Upper lobe of right lung (tissue), 1 donor: Measurements from ENCODE around the gene SLC22A5. TPM values are rescaled to one million over a fixed set of nuclear protein-coding genes. Genes with fewer than 3 reads are reported as not detected.

Source experiments
- ATAC-seq: fragments of 200-7000 bp; cut with Tn5 transposase; one replicate; pipeline ENCODE4 v1.9.1; 2020; ENCODE audit warnings: mild to moderate bottlenecking, moderate library complexity
- DNase-seq: peaks from one replicate; pipeline ENCODE4 v3.0.0-alpha.2; 2020
- H3K27ac ChIP-seq: fragments of 200-600 bp; one replicate; pipeline ENCODE4 v1.8.0; 2022
- H3K27me3 ChIP-seq: fragments of 200-600 bp; one replicate; pipeline ENCODE4 v1.8.0; 2022; ENCODE audit warnings: mild to moderate bottlenecking
- H3K36me3 ChIP-seq: fragments of 200-600 bp; one replicate; pipeline ENCODE4 v1.8.0; 2022
- H3K4me1 ChIP-seq: fragments of 200-600 bp; one replicate; pipeline ENCODE4 v1.8.0; 2022
- H3K4me3 ChIP-seq: fragments of 200-600 bp; one replicate; pipeline ENCODE4 v1.8.0; 2022; ENCODE audit warnings: mild to moderate bottlenecking
- H3K9me3 ChIP-seq: fragments of 200-600 bp; one replicate; pipeline ENCODE4 v1.8.0; 2022
- intact Hi-C: fragments of 100-400 bp; cut with DNase I; formaldehyde crosslinking; loops from one replicate; pipeline ENCODE4 v1.11.0; 2022
- total RNA-seq: library from RNA; stranded (reverse); fragmentation: NEBNext Ultra II Directional; extraction: Animal tissue kit (Norgen Biotek cat#: 25700); gene quantifications from one replicate; pipeline ENCODE4 v1.2.1, GENCODE V29; 2021
- TF ChIP-seq, protein P1 (sequence below): fragments of 200-600 bp; IDR thresholded peaks from one replicate; pipeline ENCODE4 v1.8.0; 2022; ENCODE audit warnings: antibody characterized with exemption
- donor health status: DM: no; HTN: yes; CAD: no; lungs with severe emphysema.

SLC22A5 gene
- total RNA-seq, 1 donor from 2014 or later: 10.2 TPM

DNA sequence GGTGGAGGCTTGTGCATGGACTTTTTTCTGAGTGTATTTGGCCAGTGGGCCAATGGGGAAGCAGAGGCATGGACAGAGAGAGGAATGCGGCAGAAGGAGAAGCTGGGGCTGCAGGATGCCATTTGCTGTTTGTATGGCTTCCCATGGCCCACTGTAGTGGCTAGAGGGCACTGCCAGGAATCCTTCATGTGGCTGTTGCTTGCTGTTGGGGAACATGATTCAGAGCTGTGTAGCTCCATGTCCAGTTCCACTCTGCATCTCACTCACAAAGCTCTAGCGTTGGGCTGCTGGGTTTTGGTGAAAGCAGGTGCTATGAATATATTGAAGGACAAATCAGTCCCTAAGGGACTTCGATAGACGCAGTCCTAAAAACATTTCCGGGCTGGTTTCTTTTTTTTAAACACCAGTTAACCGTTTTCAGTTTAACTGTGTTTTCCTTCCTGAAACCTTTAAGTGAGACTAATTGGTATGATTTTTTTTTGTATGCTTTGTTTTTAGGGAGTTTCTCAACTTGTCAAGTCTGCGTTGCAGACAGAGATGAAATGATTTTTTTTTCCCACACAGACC, 51.3 kb downstream of the SLC22A5 start:
- no peaks in the 10 kb centered on the region for H3K27me3 ChIP-seq
- H3K36me3 ChIP-seq: peaks cover 4% of the 10 kb centered on the region
- H3K4me3 ChIP-seq: no peak overlapping the region
- intact Hi-C loops: no loop called here
- TF ChIP-seq, protein P1, sequence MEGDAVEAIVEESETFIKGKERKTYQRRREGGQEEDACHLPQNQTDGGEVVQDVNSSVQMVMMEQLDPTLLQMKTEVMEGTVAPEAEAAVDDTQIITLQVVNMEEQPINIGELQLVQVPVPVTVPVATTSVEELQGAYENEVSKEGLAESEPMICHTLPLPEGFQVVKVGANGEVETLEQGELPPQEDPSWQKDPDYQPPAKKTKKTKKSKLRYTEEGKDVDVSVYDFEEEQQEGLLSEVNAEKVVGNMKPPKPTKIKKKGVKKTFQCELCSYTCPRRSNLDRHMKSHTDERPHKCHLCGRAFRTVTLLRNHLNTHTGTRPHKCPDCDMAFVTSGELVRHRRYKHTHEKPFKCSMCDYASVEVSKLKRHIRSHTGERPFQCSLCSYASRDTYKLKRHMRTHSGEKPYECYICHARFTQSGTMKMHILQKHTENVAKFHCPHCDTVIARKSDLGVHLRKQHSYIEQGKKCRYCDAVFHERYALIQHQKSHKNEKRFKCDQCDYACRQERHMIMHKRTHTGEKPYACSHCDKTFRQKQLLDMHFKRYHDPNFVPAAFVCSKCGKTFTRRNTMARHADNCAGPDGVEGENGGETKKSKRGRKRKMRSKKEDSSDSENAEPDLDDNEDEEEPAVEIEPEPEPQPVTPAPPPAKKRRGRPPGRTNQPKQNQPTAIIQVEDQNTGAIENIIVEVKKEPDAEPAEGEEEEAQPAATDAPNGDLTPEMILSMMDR: no peak
- peak overlapping the region; percentile 83 for H3K27ac ChIP-seq
- no peaks in the 10 kb centered on the region for H3K9me3 ChIP-seq
- H3K4me1 ChIP-seq: peaks cover 93% of the 10 kb centered on the region
- ATAC-seq (peak; percentile 64), DNase-seq (no peak)

DNA sequence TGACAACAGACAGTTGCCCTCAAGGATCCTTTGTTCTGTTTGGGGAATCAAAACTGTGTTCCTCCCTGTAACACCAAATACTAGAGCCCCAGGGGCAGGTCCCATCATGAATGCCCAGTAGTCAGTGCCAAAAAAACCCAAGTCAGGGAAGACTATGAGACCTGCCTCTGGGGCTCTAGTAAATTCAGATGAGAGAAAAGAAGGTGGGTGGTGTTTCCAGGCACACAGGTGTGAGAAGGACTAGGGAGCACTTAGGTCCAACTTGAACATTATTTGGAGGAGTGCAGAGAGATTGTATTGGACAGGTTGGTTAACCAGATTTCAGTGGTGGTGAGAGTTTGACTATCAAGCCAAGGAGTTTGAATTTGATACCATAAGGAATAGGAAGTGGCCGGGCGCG, 52.0 kb downstream of the SLC22A5 start:
- Histone ChIP-seq H3K27me3 (no peaks in the 10 kb centered on the region), H3K9me3 (no peaks in the 10 kb centered on the region), H3K4me3 (no peak overlapping the region), H3K27ac (peak overlapping the region; percentile 83), H3K36me3 (peaks cover 4% of the 10 kb centered on the region), H3K4me1 (peaks cover 94% of the 10 kb centered on the region)
- DNase-seq (no peak), ATAC-seq (no peak)
- TF ChIP-seq, protein P1: no peak
- intact Hi-C loops: no loop called here

DNA sequence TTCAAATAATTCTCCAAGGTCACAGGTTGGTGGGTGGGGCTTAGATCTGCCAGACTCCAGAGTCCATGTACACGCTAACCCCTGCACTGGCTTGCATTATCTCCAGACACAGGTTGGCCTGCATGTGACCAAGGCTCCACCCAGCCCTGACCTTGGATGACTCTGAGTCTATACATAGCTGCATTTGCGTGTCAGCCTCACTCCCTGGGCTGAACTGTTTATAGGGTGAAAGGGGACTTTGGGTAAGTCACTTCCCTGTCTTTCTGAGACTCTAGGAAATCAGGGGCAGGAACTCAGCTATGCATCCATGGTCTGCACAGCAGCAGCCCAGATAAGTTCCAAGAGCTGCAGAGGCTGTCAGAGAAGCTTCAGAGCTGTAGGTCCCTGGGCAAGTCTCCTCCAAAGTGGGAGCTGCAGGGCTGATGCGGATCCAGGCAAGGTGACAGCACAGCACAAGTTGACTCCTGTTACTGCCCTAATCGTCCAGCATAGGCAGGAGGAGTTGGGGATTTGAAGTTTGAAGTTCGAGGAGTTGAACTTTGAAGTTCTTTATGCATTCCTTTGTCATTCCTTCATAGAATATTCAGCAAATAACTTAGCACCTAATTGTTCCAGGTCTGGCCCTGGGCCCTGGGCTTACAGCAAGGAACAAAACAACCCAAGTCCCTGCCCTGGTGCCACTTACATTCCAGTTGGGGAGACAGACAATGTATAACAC, 53.4 kb downstream of the SLC22A5 start:
- Histone ChIP-seq H3K4me3 (no peak overlapping the region), H3K36me3 (peaks cover 4% of the 10 kb centered on the region), H3K4me1 (peaks cover 95% of the 10 kb centered on the region), H3K27ac (peak overlapping the region; percentile 83), H3K27me3 (no peaks in the 10 kb centered on the region), H3K9me3 (no peaks in the 10 kb centered on the region)
- intact Hi-C loops: no loop called here
- ATAC-seq: peak; percentile 57
- TF ChIP-seq, protein P1: no peak
- no peak for DNase-seq

DNA sequence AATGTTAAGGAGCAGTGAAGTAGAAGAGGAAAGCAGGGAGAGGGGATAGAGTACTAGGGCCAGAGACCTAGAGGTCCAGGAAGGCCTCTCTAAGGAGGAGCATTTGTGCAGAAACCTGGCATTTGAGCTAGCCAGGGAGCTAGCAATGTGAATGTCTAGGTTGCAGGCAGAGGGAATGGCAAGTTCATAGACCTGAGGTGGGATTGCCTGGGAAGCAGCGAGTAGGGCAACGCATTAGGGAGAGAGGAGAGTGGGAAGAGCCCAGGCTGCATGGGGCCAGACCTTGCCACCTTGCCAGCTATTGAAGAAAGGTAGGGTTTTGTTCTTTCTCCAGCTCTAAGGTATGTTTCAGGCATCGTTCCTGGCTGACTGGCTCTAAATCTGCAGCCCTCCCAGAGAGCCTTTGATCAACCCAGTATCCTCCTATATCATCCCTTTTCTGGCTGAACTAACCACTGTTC, 54.0 kb downstream of the SLC22A5 start:
- no peaks in the 10 kb centered on the region for H3K27me3 ChIP-seq
- TF ChIP-seq, protein P1: no peak
- peaks cover 4% of the 10 kb centered on the region for H3K36me3 ChIP-seq
- H3K9me3 ChIP-seq: no peaks in the 10 kb centered on the region
- H3K4me3 ChIP-seq: no peak overlapping the region
- DNase-seq (no peak), ATAC-seq (no peak)
- peak overlapping the region; percentile 83 for H3K27ac ChIP-seq
- peaks cover 97% of the 10 kb centered on the region for H3K4me1 ChIP-seq
- intact Hi-C loops: no loop called here

DNA sequence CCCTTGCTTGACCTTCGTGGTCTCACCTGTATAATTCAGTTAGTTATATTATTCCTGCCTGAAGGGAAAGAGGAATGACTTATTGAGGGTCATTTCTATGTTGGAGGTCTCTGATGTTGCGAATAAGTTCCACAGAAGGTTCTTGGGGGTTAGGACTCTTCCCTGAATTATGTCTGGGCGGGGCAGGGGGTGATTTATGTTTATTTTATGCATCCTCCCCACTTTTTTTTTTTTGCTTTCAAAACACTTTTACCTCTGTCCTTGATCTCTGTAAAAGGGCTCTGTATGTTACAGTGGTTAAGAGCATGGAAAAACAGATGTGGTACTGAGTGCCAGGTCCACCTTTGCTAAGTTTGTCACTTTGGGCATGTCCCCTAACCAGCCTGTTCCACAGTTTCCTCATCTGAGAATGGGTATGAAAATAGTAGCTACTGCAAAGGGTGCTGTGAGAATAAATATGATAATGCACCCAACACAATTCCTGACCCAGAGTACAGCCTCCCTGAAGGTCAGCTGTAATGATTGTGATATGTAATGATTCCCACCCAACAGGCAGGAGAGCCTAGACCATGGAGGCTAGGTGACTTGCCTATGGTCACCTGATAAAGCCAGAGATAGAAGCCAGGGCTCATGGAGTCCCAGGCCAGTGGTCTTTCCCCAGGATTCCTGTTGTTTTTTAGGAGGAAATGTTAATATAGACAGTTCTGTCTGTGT, 54.8 kb downstream of the SLC22A5 start:
- Histone ChIP-seq H3K36me3 (peaks cover 4% of the 10 kb centered on the region), H3K4me1 (peaks cover 97% of the 10 kb centered on the region), H3K27ac (peak overlapping the region; percentile 94), H3K9me3 (no peaks in the 10 kb centered on the region), H3K4me3 (no peak overlapping the region), H3K27me3 (no peaks in the 10 kb centered on the region)
- DNase-seq (no peak), ATAC-seq (no peak)
- intact Hi-C loops: no loop called here
- TF ChIP-seq, protein P1: no peak
